PFSK-1 (cell line): ENCODE results near the gene MIB1.

Source experiments
- FOXP2 ChIP-seq: optimal IDR thresholded peaks from 2 replicates; pipeline ENCODE3; 2011; ENCODE audit warnings: borderline replicate concordance, control low read depth, inconsistent platforms; ENCODE audit not compliant: insufficient read depth; ENCODE audit errors: extremely low read length, extremely low read depth
- POLR2AphosphoS5 ChIP-seq: IDR thresholded peaks from 2 replicates; pipeline ENCODE4 v1.6.1; 2012; ENCODE audit warnings: low read depth, mild to moderate bottlenecking, control low read depth, low read length, moderate library complexity
- TAF1 ChIP-seq: IDR thresholded peaks from 2 replicates; pipeline ENCODE4 v1.6.1; 2012; ENCODE audit warnings: low read length, control low read depth, borderline replicate concordance; ENCODE audit not compliant: insufficient read depth
- TF ChIP-seq, protein P1 (sequence below), 2 experiments: IDR thresholded peaks; 2 replicates each; pipeline versions ENCODE4 v1.6.1 to v1.8.0; 2011 to 2012; ENCODE audit warnings: low read depth in 2 of 2, low read length in 2 of 2, control low read depth in 1 of 2, inconsistent platforms in 1 of 2, mild to moderate bottlenecking in 1 of 2, moderate library complexity in 1 of 2; ENCODE audit not compliant: insufficient read depth in 1 of 2

GRCh38 chr18:21857871-21858270 lies 117.3 kb downstream of the MIB1 start:
- TF ChIP-seq TAF1 (no peak), POLR2AphosphoS5 (no peak), FOXP2 (no peak)
- TF ChIP-seq, protein P1, sequence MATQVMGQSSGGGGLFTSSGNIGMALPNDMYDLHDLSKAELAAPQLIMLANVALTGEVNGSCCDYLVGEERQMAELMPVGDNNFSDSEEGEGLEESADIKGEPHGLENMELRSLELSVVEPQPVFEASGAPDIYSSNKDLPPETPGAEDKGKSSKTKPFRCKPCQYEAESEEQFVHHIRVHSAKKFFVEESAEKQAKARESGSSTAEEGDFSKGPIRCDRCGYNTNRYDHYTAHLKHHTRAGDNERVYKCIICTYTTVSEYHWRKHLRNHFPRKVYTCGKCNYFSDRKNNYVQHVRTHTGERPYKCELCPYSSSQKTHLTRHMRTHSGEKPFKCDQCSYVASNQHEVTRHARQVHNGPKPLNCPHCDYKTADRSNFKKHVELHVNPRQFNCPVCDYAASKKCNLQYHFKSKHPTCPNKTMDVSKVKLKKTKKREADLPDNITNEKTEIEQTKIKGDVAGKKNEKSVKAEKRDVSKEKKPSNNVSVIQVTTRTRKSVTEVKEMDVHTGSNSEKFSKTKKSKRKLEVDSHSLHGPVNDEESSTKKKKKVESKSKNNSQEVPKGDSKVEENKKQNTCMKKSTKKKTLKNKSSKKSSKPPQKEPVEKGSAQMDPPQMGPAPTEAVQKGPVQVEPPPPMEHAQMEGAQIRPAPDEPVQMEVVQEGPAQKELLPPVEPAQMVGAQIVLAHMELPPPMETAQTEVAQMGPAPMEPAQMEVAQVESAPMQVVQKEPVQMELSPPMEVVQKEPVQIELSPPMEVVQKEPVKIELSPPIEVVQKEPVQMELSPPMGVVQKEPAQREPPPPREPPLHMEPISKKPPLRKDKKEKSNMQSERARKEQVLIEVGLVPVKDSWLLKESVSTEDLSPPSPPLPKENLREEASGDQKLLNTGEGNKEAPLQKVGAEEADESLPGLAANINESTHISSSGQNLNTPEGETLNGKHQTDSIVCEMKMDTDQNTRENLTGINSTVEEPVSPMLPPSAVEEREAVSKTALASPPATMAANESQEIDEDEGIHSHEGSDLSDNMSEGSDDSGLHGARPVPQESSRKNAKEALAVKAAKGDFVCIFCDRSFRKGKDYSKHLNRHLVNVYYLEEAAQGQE (IDR thresholded peaks at IDR 0.05; ENCODE audit: insufficient read depth in 1 of 2, low read depth in 2 of 2, low read length in 2 of 2), result no peak
